SIG-M5 (cell line): ENCODE results near the gene STK10.
"Not testable (repeated sequence)": the region's sequence is repeated elsewhere in the genome, so short reads cannot be mapped to it uniquely, and the experiment has no call there.

Experiments
- DNase-seq: peaks from one replicate; lab custom pipeline; 2025; lab: John Stamatoyannopoulos, UW

STK10 gene

GRCh38 chr5:172165465-172165864 lies 22.6 kb downstream of the STK10 start:
- no peak for DNase-seq

GRCh38 chr5:172164769-172165212 lies 23.2 kb downstream of the STK10 start:
- no peak for DNase-seq

DNA sequence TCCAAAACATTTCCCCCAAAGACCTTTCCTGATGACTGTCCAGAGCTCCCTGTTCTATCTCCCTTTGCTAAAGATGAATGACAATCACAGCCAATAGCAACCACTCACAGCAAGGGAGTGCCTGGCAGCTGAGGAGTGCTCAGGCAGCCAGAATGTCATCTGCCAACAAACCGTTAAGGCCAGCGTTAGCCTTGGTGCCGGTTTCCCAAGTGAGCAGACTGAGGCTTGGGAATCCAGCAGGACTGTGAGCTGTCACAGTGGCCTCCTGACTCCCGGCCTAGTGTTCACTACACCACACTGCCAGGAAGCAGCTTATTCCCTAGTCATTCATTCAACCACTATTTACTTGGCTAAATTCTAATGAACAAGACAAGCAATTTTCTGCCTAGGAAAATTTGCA lies 24.7 kb downstream of the STK10 start:
- DNase-seq: no peak

- no peak for DNase-seq
Observed at GRCh38 chr5:172162987-172163343, 25.1 kb downstream of the STK10 start.

- no peak for DNase-seq
Observed at GRCh38 chr5:172162323-172162986, 25.6 kb downstream of the STK10 start.

DNA sequence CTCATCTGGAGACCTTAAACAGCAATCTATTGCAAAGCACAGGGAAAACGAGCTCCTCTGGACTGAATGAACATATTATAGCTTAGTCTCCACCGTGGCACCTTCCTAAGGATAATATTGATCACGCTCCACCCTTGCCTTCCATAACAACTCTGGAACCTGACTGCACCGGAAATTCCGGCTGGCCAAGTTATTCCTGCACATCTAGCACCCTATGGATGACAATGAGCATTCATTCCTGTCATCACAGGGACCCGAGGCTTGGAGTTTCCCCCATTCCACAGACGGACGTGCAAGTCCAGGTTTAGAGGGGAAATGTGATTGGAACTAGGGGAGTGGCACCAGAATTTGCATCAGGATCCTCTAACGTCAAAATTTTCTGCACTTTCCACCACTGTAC lies 27.5 kb downstream of the STK10 start:
- DNase-seq: no peak

DNA sequence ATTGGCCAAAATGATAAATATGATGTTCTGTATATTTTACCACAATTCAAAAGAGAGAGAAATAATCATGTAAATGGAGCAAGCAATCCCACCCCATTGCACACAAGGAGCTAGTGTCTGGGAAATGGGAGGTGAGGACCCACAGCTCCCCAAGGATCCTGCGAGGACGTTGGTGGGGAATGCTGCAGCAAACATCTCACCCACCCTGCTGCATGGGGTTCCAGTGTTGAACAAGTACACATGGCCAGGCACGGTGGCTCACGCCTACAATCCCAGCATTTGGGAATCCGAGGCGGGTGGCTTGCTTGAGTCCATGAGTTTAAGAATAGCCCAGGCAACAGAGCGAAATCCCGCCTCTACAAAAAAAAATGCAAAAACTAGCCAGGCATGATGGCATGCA lies 29.0 kb downstream of the STK10 start:
- DNase-seq: no peak

DNA sequence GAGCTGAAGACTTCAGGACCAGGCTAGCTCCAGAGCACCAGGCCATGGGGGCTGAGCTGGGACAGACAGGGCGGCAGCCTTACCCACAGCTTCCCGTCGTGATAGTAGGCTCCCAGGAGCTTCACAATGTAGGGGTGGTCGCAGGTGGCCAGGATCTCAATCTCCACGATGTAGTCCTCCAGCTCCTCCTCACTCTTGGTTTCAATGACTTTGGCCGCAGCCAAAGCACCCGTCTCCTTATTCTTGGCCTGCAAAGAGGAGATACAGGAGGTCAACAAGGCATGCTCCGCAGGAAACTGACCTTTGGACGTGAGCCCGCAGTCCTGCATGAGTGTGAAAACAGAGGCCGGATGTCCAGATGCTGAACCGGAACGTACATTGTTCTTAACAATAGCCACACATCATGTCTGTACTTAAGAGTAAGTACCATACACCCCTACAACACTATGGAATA lies 31.5 kb downstream of the STK10 start:
- DNase-seq: no peak

DNA sequence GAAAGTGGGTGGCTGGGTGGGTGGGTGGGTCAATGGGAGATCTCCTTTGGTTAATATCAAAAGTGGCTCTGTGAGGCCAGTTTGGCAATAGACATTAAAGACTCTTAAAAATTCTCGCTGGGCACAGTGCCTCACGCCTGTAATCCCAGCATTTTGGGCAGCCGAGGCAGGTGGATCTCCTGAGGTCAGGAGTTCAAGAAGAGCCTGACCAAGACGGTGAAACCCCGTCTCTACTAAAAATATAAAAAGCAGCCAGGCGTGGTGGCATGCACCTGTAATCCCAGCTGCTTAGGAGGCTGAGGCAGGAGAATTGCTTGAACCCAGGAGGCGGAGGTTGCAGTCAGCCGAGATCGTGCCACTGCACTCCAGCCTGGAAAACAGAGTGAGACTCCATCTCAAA lies 32.9 kb downstream of the STK10 start:
- not testable (repeated sequence) for DNase-seq

DNA sequence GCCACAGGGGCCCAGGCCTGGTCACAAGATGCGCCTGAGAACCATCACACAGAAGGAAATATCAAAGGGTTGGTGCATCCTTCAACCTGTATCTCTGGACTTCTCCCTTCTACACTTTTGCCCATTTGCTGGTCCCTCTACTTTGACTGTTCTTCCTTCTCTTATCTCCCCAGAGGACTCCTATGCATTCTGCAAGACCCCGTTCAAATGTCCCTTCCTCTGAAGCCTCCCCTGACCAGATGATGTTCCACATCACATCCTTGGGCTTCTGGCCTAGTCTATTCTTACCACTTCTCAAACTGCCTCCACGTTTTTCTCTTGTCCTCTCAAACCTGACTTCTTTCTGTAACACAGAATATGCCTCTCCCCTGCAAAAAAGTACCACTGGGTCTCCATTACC lies 34.3 kb downstream of the STK10 start:
- DNase-seq: no peak

- DNase-seq: no peak
Observed at GRCh38 chr5:172151661-172152210, 36.3 kb downstream of the STK10 start.

DNA sequence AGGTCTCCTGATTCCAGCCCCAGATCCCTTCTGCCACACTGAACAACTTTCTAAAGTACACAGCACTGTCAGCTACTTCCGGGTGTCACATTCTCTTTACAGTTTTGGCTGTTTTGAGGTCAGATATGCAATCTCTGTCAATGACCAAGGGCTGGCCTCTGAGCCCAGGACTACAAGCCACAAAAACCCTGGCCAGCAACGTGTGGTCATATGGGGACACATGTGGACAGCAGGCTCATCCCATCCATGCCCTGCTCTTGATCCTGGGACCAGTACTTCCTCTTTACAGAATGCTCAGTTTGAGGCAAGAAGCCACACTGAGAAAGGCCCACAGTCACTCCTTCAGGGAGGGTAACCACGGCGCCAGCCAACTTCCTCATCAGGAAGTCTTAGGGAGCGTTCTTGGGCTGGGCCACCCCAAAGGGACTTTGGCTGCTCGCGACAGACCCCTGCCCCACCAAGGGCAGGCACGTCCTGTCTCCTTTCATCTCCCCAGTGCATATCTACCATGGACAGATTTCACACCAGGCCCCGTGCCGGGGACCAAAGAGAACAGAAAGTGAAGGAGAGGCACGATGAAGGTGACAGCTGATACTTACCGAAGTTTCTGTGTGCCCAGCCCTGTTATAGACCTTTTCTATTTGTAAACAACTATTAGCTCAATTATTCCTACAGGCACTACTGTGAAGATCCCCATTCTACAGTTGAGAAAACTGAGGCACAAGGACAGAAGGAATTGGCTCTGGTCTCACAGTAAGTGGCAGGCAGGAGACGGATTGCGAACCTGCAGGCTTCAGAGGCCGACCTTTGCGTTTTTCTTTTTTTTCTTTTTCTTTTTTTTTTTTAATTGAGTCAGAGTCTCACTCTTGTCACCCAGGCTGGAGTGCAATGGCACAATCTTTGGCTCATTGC lies 37.3 kb downstream of the STK10 start:
- peak; percentile 82 for DNase-seq

DNA sequence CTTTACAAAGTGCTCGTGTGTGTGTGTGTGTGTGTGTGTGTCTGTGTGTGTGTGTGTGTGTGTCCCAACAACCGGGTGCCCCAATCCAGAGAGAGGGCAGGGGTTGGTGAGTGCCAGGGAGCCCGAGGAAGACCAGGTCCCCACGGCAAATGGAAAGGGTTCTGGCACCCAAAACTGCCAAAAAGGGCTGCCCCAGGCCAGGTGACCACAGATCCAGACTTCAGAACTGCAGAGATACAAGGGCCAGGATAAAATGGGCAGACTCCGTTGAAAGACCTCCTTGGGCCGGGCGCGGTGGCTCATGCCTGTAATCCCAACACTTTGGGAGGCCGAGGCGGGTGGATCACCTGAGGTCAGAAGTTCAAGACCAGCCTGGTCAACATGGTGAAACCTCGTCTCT lies 38.5 kb downstream of the STK10 start:
- DNase-seq: not testable (repeated sequence)

DNA sequence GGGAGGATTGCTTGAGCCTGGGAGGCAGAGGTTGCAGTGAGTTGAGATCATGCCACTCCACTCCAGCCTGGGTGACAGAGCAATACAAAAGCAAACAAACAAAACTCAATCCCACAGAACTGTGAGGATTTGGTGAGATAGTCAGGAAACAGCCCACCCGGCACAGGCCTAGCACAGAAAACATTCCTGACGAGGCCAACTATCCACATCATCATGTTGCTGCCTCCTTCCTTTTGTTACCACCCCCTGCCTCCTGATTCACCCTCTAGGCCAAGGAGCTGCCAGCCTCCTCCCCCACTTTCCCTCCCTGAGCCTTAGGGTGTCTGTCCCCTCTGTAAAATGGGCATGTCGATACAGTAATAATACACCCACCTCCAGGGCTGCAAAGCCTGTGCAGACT lies 39.0 kb downstream of the STK10 start:
- no peak for DNase-seq

- no peak for DNase-seq
Observed at GRCh38 chr5:172148381-172148780, 39.6 kb downstream of the STK10 start.

GRCh38 chr5:172147857-172148256 lies 40.2 kb downstream of the STK10 start:
- no peak for DNase-seq

GRCh38 chr5:172146748-172147092 lies 41.3 kb downstream of the STK10 start:
- no peak for DNase-seq

DNA sequence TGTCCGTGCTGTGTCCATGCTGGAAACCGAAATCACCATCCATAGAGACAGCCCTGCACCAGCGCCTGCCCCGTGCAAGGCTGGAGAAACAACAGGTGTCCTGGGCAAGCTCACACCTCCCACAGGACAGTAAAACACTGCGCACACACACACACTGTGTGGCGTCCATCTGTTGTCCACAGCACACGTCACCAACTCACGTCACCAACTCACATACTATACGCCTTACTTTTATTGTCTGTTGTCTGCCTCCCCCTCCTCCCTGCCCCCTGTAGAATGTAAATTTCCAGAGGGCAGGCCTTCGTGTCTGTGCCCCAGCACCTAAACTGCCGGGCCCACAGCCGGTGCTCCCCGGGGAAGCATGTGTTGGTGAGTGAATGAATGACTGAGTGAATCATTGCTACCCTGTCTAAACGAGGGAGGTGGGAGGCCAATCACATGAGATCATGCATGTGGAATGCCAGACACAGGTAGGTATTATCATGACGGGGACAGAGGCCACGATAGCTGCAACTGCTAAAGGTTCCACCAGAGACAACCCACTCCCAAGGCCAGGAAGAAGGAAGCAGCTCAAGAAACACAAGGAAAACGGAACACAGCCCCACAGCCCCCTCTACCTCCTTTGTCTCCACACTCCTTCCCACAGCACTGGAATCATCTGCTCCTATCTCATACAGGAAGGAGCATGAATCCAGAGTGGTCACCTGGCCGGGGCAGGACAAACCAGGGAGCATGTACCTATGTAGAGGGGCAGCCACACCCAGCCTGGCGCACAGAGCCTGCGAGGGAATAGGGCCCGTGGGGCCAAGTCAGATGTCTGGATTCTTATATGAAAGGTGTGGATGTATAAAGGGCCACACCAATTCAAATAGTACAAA lies 41.9 kb downstream of the STK10 start:
- DNase-seq: no peak

DNA sequence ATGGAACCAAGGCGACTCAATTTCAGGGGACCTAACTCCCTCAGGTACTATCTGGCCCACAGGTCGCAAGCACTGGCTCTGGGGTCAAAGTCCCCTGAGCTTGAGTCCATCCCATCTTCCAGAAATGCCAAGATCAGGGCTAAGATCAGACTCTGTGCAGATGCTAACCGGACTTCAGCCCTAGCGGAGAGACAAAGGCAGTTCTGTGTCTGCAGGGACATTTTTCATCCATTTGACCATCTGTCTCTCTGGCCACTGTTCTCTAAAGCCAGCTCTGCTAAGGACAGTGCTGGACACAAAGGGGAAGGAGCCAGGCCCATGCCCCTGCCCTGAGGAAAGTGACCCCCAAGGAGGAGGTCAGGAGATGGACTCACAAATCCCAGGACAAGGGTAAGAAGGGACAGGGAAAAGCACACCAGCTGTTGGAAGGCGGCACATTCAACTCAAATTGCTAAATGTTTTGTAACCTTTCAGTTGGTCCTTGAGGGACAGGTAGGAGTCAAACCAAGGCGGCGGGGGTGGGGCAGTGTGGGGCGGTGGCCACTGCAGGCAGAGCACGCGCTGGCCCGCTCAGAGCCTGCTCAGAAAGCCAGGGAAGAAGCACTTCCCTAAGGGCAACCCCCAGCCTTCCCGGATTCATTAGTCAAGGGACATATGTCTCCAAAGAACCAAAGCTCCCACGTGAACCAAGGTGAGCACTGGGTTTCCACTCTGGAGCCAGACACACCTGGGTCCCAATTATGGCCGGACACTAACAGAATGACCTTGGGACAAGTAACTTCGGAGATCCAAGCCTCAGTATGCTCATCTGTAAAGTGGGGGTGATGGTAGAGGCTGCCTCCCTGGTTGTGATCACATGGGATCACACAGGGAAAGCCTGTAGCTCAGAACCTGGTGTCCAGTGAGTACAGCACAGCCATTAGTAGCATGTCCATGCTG lies 42.8 kb downstream of the STK10 start:
- no peak for DNase-seq

- no peak for DNase-seq
Observed at GRCh38 chr5:172144291-172144815, 43.7 kb downstream of the STK10 start.

DNA sequence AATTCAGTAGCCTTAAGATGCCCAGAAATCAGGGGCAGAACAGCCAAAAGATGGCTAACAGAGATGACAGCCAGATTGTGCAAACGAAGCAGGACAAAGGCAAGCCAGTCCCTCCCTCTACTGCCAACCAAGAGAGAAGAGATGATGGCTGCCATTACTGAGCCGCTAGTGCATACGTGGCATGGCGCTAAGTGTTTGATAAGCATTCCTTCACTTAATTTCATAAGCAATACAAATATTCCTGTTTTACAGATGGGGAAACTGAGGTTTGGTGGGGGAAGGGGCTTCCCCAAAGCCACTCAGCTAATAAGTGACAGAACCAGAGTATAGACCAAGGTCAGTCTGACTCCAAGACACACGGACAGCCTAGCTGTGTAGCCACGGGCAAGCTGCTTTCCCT lies 44.1 kb downstream of the STK10 start:
- DNase-seq: no peak
